Stomach (tissue), 9 donors: ENCODE data around the gene NISCH. TPM values are rescaled to one million over a fixed set of nuclear protein-coding genes. Genes with fewer than 3 reads are reported as not detected.

Experiments
- DNase-seq, 2 donors: peaks; one replicate each; pipeline versions ENCODE4 v3.0.0 to v3.0.0-alpha.2; 2013 to 2019
- H3K27ac ChIP-seq, 5 donors: fragments of 200-600 bp in 4 of 5; sonication (generic) in 4 of 5; one replicate each; pipeline ENCODE4 v1.5.1; 2013 to 2019; ENCODE audit warnings: mild to moderate bottlenecking in 1 of 5, moderate library complexity in 1 of 5
- H3K27me3 ChIP-seq, 3 donors: fragments of 200-600 bp; sonication (generic); one replicate each; pipeline ENCODE4 v1.5.1; 2017 to 2019; ENCODE audit warnings: mixed run types in 1 of 3
- H3K36me3 ChIP-seq, 4 donors: fragments of 200-600 bp; sonication (generic); 1 replicate in 3 of 4; 2 replicates in 1 of 4; pipeline ENCODE4 v1.5.1; 2016 to 2019
- H3K4me1 ChIP-seq, 4 donors: fragments of 200-600 bp; sonication (generic); one replicate each; pipeline ENCODE4 v1.5.1; 2016 to 2019
- H3K4me3 ChIP-seq, 4 donors: fragments of 200-600 bp; sonication (generic) in 3 of 4; one replicate each; pipeline ENCODE4 v1.5.1; 2016 to 2019; ENCODE audit warnings: mild to moderate bottlenecking in 1 of 4
- H3K9me3 ChIP-seq, 4 donors: fragments of 200-600 bp; sonication (generic); one replicate each; pipeline ENCODE4 v1.5.1; 2016 to 2019
- CTCF ChIP-seq, 7 experiments: fragments of 450-650 bp in 4 of 7; fragments of 200-600 bp in 3 of 7; sonication (generic) in 3 of 7; IDR thresholded peaks; one replicate each; pipeline ENCODE4 v1.5.1; 2016 to 2019; ENCODE audit warnings: antibody characterized with exemption in 7 of 7, control low read depth in 2 of 7, mild to moderate bottlenecking in 1 of 7
- EP300 ChIP-seq: sonication (generic); formaldehyde crosslinking; IDR thresholded peaks from one replicate; pipeline ENCODE4 v1.6.1; 2017; ENCODE audit warnings: antibody characterized with exemption
- POLR2A ChIP-seq, 4 donors: fragments of 450-650 bp; IDR thresholded peaks; one replicate each; pipeline ENCODE4 v1.6.1; 2016; ENCODE audit warnings: antibody characterized with exemption in 4 of 4, control low read depth in 2 of 4, mild to moderate bottlenecking in 1 of 4, moderate library complexity in 1 of 4
- POLR2AphosphoS5 ChIP-seq, 3 donors: sonication (generic); formaldehyde crosslinking; IDR thresholded peaks; one replicate each; pipeline ENCODE4 v1.6.1; 2016; ENCODE audit warnings: antibody characterized with exemption in 3 of 3
- WGBS, 5 donors: extraction: QIAGEN DNeasy Blood & Tissue Kit in 3 of 5; methylation state at CpG; one replicate each; pipeline versions ENCODE4 v1.1.5 to v1.1.7; 2013 to 2018; 5-methylcytosine and 5-hydroxymethylcytosine counted together
- intact Hi-C: fragments of 100-400 bp; cut with DNase I; formaldehyde crosslinking; loops from one replicate; pipeline ENCODE4 v1.15.1; 2023; ENCODE audit warnings: low total_unique reads
- polyA plus RNA-seq, 3 donors: library from polyadenylated mRNA; stranded (reverse); fragments of 200-250 nt; gene quantifications; one replicate each; pipeline ENCODE4 v1.2.3, GENCODE V29; 2013
- total RNA-seq, 5 donors: library from RNA; depleted of rRNA; stranded (reverse); fragments of >200 nt; gene quantifications; one replicate each; pipeline versions ENCODE4 v1.1.0 to v1.2.3, GENCODE V29; 2014 to 2016
- donor health status: healthy with polysubstance abuse.
- donor health status: Bipolar disorder and iron deficiency.
- donor health status: healthy.

The NISCH gene
- total and polyA plus RNA-seq, 8 donors, result 18.3 to 456 (median 69.9) TPM

- 2 to 37% (median 36%) methylated on average over 7 to 13 of the region's 13 CpGs for WGBS, 5 donors
- DNase-seq, result peak; percentile 70 to 80
- Histone ChIP-seq H3K27me3 (no peaks in the 10 kb centered on the region), H3K36me3 (no peaks in the 10 kb centered on the region), H3K4me3 (no peak overlapping the region), H3K9me3 (no peaks in the 10 kb centered on the region), H3K4me1 (peaks cover 4 to 33% (median 22%) of the 10 kb centered on the region in 4 donors), H3K27ac (no peak overlapping the region)
- TF ChIP-seq POLR2AphosphoS5 (IDR thresholded peaks at IDR 0.05), result peak in 1 of 3 donors; percentile 20
- peak in 6 of 7 experiments; percentile 78 to 100 (median 100) for TF ChIP-seq CTCF (IDR thresholded peaks at IDR 0.05)
- TF ChIP-seq POLR2A (IDR thresholded peaks at IDR 0.05), result no peak
- no peak for TF ChIP-seq EP300
- intact Hi-C loops, result no loop called here
These were observed 8.5 kb upstream of the NISCH start for GRCh38 chr3:52446631-52447511.

- intact Hi-C loops, result no loop called here
- no peak for TF ChIP-seq POLR2AphosphoS5 (IDR thresholded peaks at IDR 0.05)
- TF ChIP-seq EP300, result no peak
- no peak for TF ChIP-seq POLR2A (IDR thresholded peaks at IDR 0.05)
- no peak for TF ChIP-seq CTCF (IDR thresholded peaks at IDR 0.05)
- 77 to 83% (median 78%) methylated on average over 12 of the region's 12 CpGs for WGBS, 5 donors
These were observed 7.7 kb upstream of the NISCH start for GRCh38 chr3:52447512-52448355.

GRCh38 chr3:52450489-52451236, 4.7 kb upstream of the NISCH start:
- no peak for DNase-seq
- no peak overlapping the region for H3K27ac ChIP-seq
- WGBS, 5 donors, result 82 to 90% (median 84%) methylated on average over 7 to 11 of the region's 11 CpGs

More at GRCh38 chr3:52447512-52448355, 7.7 kb upstream of the NISCH start:
- Histone ChIP-seq H3K4me1 (peaks cover 4 to 35% (median 24%) of the 10 kb centered on the region in 4 donors), H3K36me3 (no peaks in the 10 kb centered on the region), H3K4me3 (no peak overlapping the region), H3K9me3 (no peaks in the 10 kb centered on the region), H3K27me3 (no peaks in the 10 kb centered on the region), H3K27ac (no peak overlapping the region)
- DNase-seq, result peak in 1 of 2 donors; percentile 5

More at GRCh38 chr3:52450489-52451236, 4.7 kb upstream of the NISCH start:
- TF ChIP-seq CTCF (IDR thresholded peaks at IDR 0.05), result no peak
- TF ChIP-seq POLR2AphosphoS5 (IDR thresholded peaks at IDR 0.05), result no peak
- no peak overlapping the region for H3K4me3 ChIP-seq
- H3K36me3 ChIP-seq, result no peaks in the 10 kb centered on the region
- peaks cover 21 to 46% (median 36%) of the 10 kb centered on the region in 4 donors for H3K4me1 ChIP-seq
- intact Hi-C loops, result no loop called here
- H3K9me3 ChIP-seq, result no peaks in the 10 kb centered on the region
- no peaks in the 10 kb centered on the region for H3K27me3 ChIP-seq
